PFSK-1 (cell line): ENCODE measurements around the gene HNRNPM.
A peak's percentile ranks its signal among the peaks of the same experiment; 100 is the strongest.

ENCODE experiments used
- FOXP2 ChIP-seq: optimal IDR thresholded peaks from 2 replicates; pipeline ENCODE3; 2011; ENCODE audit warnings: borderline replicate concordance, control low read depth, inconsistent platforms; ENCODE audit not compliant: insufficient read depth; ENCODE audit errors: extremely low read length, extremely low read depth
- POLR2AphosphoS5 ChIP-seq: IDR thresholded peaks from 2 replicates; pipeline ENCODE4 v1.6.1; 2012; ENCODE audit warnings: low read depth, mild to moderate bottlenecking, control low read depth, low read length, moderate library complexity
- REST ChIP-seq, 2 experiments: IDR thresholded peaks; 2 replicates each; pipeline versions ENCODE4 v1.6.1 to v1.8.0; 2011 to 2012; ENCODE audit warnings: low read depth in 2 of 2, low read length in 2 of 2, control low read depth in 1 of 2, inconsistent platforms in 1 of 2, mild to moderate bottlenecking in 1 of 2, moderate library complexity in 1 of 2; ENCODE audit not compliant: insufficient read depth in 1 of 2
- SIN3A ChIP-seq: IDR thresholded peaks from 2 replicates; pipeline ENCODE4 v1.6.1; 2012; ENCODE audit warnings: mild to moderate bottlenecking, low read length, moderate library complexity, borderline replicate concordance; ENCODE audit not compliant: insufficient read depth
- TAF1 ChIP-seq: IDR thresholded peaks from 2 replicates; pipeline ENCODE4 v1.6.1; 2012; ENCODE audit warnings: low read length, control low read depth, borderline replicate concordance; ENCODE audit not compliant: insufficient read depth

HNRNPM gene

GRCh38 chr19:8526345-8527091 is 81.7 kb downstream of the HNRNPM start:
- TF ChIP-seq SIN3A (no peak; the same call in 1 of the 2 replicates), TAF1 (peak; percentile 58; the same call in 1 of the 2 replicates), REST (IDR thresholded peaks at IDR 0.05; ENCODE audit: insufficient read depth in 1 of 2, low read depth in 2 of 2, low read length in 2 of 2) (no peak), POLR2AphosphoS5 (peak; percentile 87), FOXP2 (peak; percentile 9)

GRCh38 chr19:8528500-8528899 is 83.7 kb downstream of the HNRNPM start:
- no peak for TF ChIP-seq POLR2AphosphoS5

GRCh38 chr19:8529369-8530006 is 84.7 kb downstream of the HNRNPM start:
- TF ChIP-seq TAF1 (no peak), POLR2AphosphoS5 (no peak), REST (IDR thresholded peaks at IDR 0.05; ENCODE audit: insufficient read depth in 1 of 2, low read depth in 2 of 2, low read length in 2 of 2) (no peak), FOXP2 (no peak), SIN3A (no peak)

- TF ChIP-seq TAF1 (no peak), SIN3A (no peak), FOXP2 (no peak), REST (IDR thresholded peaks at IDR 0.05; ENCODE audit: insufficient read depth in 1 of 2, low read depth in 2 of 2, low read length in 2 of 2) (no peak), POLR2AphosphoS5 (no peak)
Observed at GRCh38 chr19:8530061-8530679, 85.4 kb downstream of the HNRNPM start.

GRCh38 chr19:8531470-8531869 is 86.7 kb downstream of the HNRNPM start:
- TF ChIP-seq POLR2AphosphoS5 = no peak
- no peak for TF ChIP-seq SIN3A
- no peak for TF ChIP-seq TAF1
- TF ChIP-seq FOXP2 = no peak
- no peak for TF ChIP-seq REST (IDR thresholded peaks at IDR 0.05; ENCODE audit: insufficient read depth in 1 of 2, low read depth in 2 of 2, low read length in 2 of 2)
